ENCODE data around the gene HOXC11. TPM values are rescaled to one million over a fixed set of nuclear protein-coding genes. Genes with fewer than 3 reads are reported as not detected.

Gene HOXC11
- total RNA-seq, 1 experiment from 2014 or later: 2.2 TPM

GRCh38 chr12:53966385-53967133, 6.4 kb upstream of the HOXC11 start:
- Histone ChIP-seq H3K36me3 (ENCODE audit: control insufficient read depth, insufficient read depth, low read length) (no peaks in the 10 kb centered on the region), H3K9me3 (no peaks in the 10 kb centered on the region), H3K4me3 (ENCODE audit: low read depth, low read length) (no peak overlapping the region), H3K4me1 (0 out of 2 replicates have a peak, but pooled peaks cover 5% of the 10 kb centered on the region), H3K27me3 (replicated peaks; ENCODE audit: control insufficient read depth, insufficient read depth, low read length) (no peaks in the 10 kb centered on the region)
- no peak overlapping the region for H3K4me3 Mint-ChIP-seq (ENCODE audit: unreplicated experiment)
- ChIA-PET POLR2A (no interaction called here), CTCF (no interaction called here)
- no peak for TF ChIP-seq CTCF (IDR thresholded peaks at IDR 0.05; ENCODE audit: insufficient read depth in 1 of 2, low read depth in 1 of 2, low read length in 1 of 2, severe bottlenecking in 1 of 2, unreplicated experiment in 1 of 2)
- no peaks in the 10 kb centered on the region for H3K27me3 Mint-ChIP-seq (ENCODE audit: insufficient read depth, unreplicated experiment)
- BruUV-seq (replicated peaks): no TSS peak
- no peak for DNase-seq
- peaks cover 23% of the 10 kb centered on the region for H3K4me1 Mint-ChIP-seq (ENCODE audit: low read depth, unreplicated experiment)
- no peaks in the 10 kb centered on the region for H3K36me3 Mint-ChIP-seq (ENCODE audit: insufficient read depth, unreplicated experiment)
- intact Hi-C loops (cut with micrococcal nuclease; ENCODE audit: unreplicated experiment): no loop called here
- H3K27ac Mint-ChIP-seq (ENCODE audit: unreplicated experiment): no peak overlapping the region
- H3K9me3 Mint-ChIP-seq (ENCODE audit: unreplicated experiment): no peaks in the 10 kb centered on the region

GRCh38 chr12:53967421-53967925, 5.5 kb upstream of the HOXC11 start:
- ChIA-PET POLR2A (no interaction called here), CTCF (interaction anchor here (1.0 kb wide), 1 partner anchor 163 kb away, joined by 3 read pairs; no protein-coding TSS in a partner anchor)
- Mint-ChIP-seq H3K27ac (ENCODE audit: unreplicated experiment) (no peak overlapping the region), H3K9me3 (ENCODE audit: unreplicated experiment) (no peaks in the 10 kb centered on the region), H3K36me3 (ENCODE audit: insufficient read depth, unreplicated experiment) (no peaks in the 10 kb centered on the region), H3K27me3 (ENCODE audit: insufficient read depth, unreplicated experiment) (no peaks in the 10 kb centered on the region), H3K4me3 (ENCODE audit: unreplicated experiment) (no peak overlapping the region), H3K4me1 (ENCODE audit: low read depth, unreplicated experiment) (peaks cover 23% of the 10 kb centered on the region)
- no TSS peak for BruUV-seq (replicated peaks)
- no peaks in the 10 kb centered on the region for H3K9me3 ChIP-seq
- TF ChIP-seq CTCF (IDR thresholded peaks at IDR 0.05; ENCODE audit: insufficient read depth in 1 of 2, low read depth in 1 of 2, low read length in 1 of 2, severe bottlenecking in 1 of 2, unreplicated experiment in 1 of 2): no peak
- no peaks in the 10 kb centered on the region for H3K36me3 ChIP-seq (ENCODE audit: control insufficient read depth, insufficient read depth, low read length)
- DNase-seq: no peak
- H3K4me1 ChIP-seq: 0 out of 2 replicates have a peak, but pooled peaks cover 5% of the 10 kb centered on the region
- H3K4me3 ChIP-seq (ENCODE audit: low read depth, low read length): no peak overlapping the region
- H3K27me3 ChIP-seq (replicated peaks; ENCODE audit: control insufficient read depth, insufficient read depth, low read length): no peaks in the 10 kb centered on the region
- intact Hi-C loops (cut with micrococcal nuclease; ENCODE audit: unreplicated experiment): no loop called here

GRCh38 chr12:53968214-53969127, 4.5 kb upstream of the HOXC11 start:
- TF ChIP-seq CTCF (IDR thresholded peaks at IDR 0.05; ENCODE audit: insufficient read depth in 1 of 2, low read depth in 1 of 2, low read length in 1 of 2, severe bottlenecking in 1 of 2, unreplicated experiment in 1 of 2): no peak
- DNase-seq: no peak
- Mint-ChIP-seq H3K27ac (ENCODE audit: unreplicated experiment) (no peak overlapping the region), H3K4me1 (ENCODE audit: low read depth, unreplicated experiment) (peaks cover 23% of the 10 kb centered on the region), H3K9me3 (ENCODE audit: unreplicated experiment) (no peaks in the 10 kb centered on the region), H3K36me3 (ENCODE audit: insufficient read depth, unreplicated experiment) (no peaks in the 10 kb centered on the region), H3K4me3 (ENCODE audit: unreplicated experiment) (no peak overlapping the region), H3K27me3 (ENCODE audit: insufficient read depth, unreplicated experiment) (no peaks in the 10 kb centered on the region)
- ChIA-PET POLR2A (interaction anchor here (0.6 kb wide), 1 partner anchor 14 kb away, joined by 3 read pairs; the partner anchor contains the start of gene HOXC12), CTCF (interaction anchor here (0.6 to 1.0 kb wide), 2 partner anchors 99 to 164 kb away, joined by 3 read pairs; no protein-coding TSS in a partner anchor)
- 0 out of 2 replicates have a peak, but pooled peaks cover 5% of the 10 kb centered on the region for H3K4me1 ChIP-seq
- no peaks in the 10 kb centered on the region for H3K36me3 ChIP-seq (ENCODE audit: control insufficient read depth, insufficient read depth, low read length)
- BruUV-seq (replicated peaks): no TSS peak
- H3K9me3 ChIP-seq: no peaks in the 10 kb centered on the region
- no peaks in the 10 kb centered on the region for H3K27me3 ChIP-seq (replicated peaks; ENCODE audit: control insufficient read depth, insufficient read depth, low read length)
- intact Hi-C loops (cut with micrococcal nuclease; ENCODE audit: unreplicated experiment): no loop called here
- H3K4me3 ChIP-seq (ENCODE audit: low read depth, low read length): no peak overlapping the region
